Activated T-cell treated with anti-CD3 and anti-CD28 coated beads, Interleukin-2, amount 50 U/mL, for 24 hours (primary cell): Measurements from ENCODE around the gene TMEM132C.
A peak's percentile ranks its signal among the peaks of the same experiment; 100 is the strongest.

Experiments
- DNase-seq: peaks from one replicate; pipeline ENCODE4 v3.0.0-alpha.2; 2020
- H3K27ac Mint-ChIP-seq: 2 replicates; pipeline ENCODE4 v1.8.0; 2020; ENCODE audit warnings: mild to moderate bottlenecking, mixed read lengths
- H3K27me3 Mint-ChIP-seq: 2 replicates; pipeline ENCODE4 v1.8.0; 2020; ENCODE audit warnings: mixed read lengths
- H3K36me3 Mint-ChIP-seq: 2 replicates; pipeline ENCODE4 v1.8.0; 2020; ENCODE audit warnings: low read depth, mixed read lengths
- H3K4me1 Mint-ChIP-seq: 2 replicates; pipeline ENCODE4 v1.8.0; 2020; ENCODE audit warnings: low read depth, mixed read lengths
- H3K4me3 Mint-ChIP-seq: 2 replicates; pipeline ENCODE4 v1.8.0; 2020; ENCODE audit warnings: mild to moderate bottlenecking, moderate library complexity, mixed read lengths
- H3K9me3 Mint-ChIP-seq: 2 replicates; pipeline ENCODE4 v1.8.0; 2020; ENCODE audit warnings: mixed read lengths

The TMEM132C gene

GRCh38 chr12:128612150-128612850 lies 345.3 kb downstream of the TMEM132C start:
- Mint-ChIP-seq H3K27me3 (no peaks in the 10 kb centered on the region), H3K36me3 (no peaks in the 10 kb centered on the region), H3K4me3 (no peak overlapping the region), H3K4me1 (no peaks in the 10 kb centered on the region), H3K27ac (no peak overlapping the region), H3K9me3 (no peaks in the 10 kb centered on the region)
- DNase-seq: no peak

GRCh38 chr12:128613837-128614590 lies 347.0 kb downstream of the TMEM132C start:
- Mint-ChIP-seq H3K4me3 (no peak overlapping the region), H3K27ac (no peak overlapping the region), H3K36me3 (no peaks in the 10 kb centered on the region), H3K9me3 (no peaks in the 10 kb centered on the region), H3K4me1 (no peaks in the 10 kb centered on the region), H3K27me3 (peaks cover 3% of the 10 kb centered on the region)
- no peak for DNase-seq

GRCh38 chr12:128617304-128617833 lies 350.4 kb downstream of the TMEM132C start:
- Mint-ChIP-seq H3K27ac (no peak overlapping the region), H3K36me3 (no peaks in the 10 kb centered on the region), H3K9me3 (no peaks in the 10 kb centered on the region), H3K4me1 (no peaks in the 10 kb centered on the region), H3K27me3 (peaks cover 3% of the 10 kb centered on the region), H3K4me3 (no peak overlapping the region)
- no peak for DNase-seq

DNA sequence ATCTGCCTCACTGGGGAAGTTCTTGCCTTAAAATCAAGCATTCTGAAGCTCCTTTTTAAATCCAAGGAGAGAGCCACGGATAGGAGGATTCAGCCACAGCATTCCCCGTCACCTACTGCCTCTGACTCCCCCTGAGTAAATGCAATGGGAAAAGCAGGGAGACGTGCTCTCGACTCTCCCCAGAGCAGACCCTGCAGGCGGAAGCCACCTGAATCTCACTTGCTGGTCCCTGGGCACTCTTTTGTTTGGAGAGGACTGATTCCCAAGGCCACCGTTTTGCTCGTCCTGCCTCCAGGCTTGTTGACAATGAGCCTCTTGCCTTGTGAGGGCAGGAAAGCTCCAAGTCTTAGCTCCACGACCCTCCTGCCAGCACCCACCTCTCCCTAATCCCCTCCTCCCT lies 352.3 kb downstream of the TMEM132C start:
- no peak overlapping the region for H3K4me3 Mint-ChIP-seq
- H3K9me3 Mint-ChIP-seq: no peaks in the 10 kb centered on the region
- peaks cover 3% of the 10 kb centered on the region for H3K27me3 Mint-ChIP-seq
- no peaks in the 10 kb centered on the region for H3K36me3 Mint-ChIP-seq
- H3K4me1 Mint-ChIP-seq: no peaks in the 10 kb centered on the region
- DNase-seq: no peak
- H3K27ac Mint-ChIP-seq: no peak overlapping the region

GRCh38 chr12:128621304-128621703 lies 354.3 kb downstream of the TMEM132C start:
- Mint-ChIP-seq H3K4me3 (no peak overlapping the region), H3K27ac (no peak overlapping the region), H3K9me3 (no peaks in the 10 kb centered on the region), H3K27me3 (peaks cover 3% of the 10 kb centered on the region), H3K4me1 (no peaks in the 10 kb centered on the region), H3K36me3 (no peaks in the 10 kb centered on the region)
- no peak for DNase-seq

DNA sequence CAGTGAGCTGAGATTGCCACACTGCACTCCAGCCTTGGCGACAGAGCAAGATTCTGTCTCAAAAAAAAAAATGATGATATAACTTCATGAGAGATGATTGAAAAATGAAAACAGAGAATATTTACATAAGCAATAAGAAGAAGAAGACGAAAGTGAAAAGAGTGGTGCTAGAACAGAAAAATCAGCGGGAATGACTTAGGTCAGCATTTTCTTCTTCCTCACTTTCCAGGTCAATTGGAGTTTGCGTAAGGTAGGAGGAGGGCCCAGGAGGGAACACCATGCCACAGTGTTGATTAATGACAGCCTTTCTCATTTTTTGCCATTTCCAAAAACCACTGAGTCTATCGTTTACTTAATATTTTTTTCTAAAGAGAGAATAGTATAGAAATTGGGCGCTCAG lies 356.8 kb downstream of the TMEM132C start:
- Mint-ChIP-seq H3K9me3 (no peaks in the 10 kb centered on the region), H3K4me3 (no peak overlapping the region)

GRCh38 chr12:128626808-128627320 lies 359.9 kb downstream of the TMEM132C start:
- H3K4me3 Mint-ChIP-seq: no peak overlapping the region
- no peaks in the 10 kb centered on the region for H3K27me3 Mint-ChIP-seq
- H3K9me3 Mint-ChIP-seq: no peaks in the 10 kb centered on the region
- H3K4me1 Mint-ChIP-seq: no peaks in the 10 kb centered on the region
- no peaks in the 10 kb centered on the region for H3K36me3 Mint-ChIP-seq
- no peak overlapping the region for H3K27ac Mint-ChIP-seq
- DNase-seq: no peak

More for the DNA sequence above, 356.8 kb downstream of the TMEM132C start:
- no peak for DNase-seq
- Mint-ChIP-seq H3K4me1 (no peaks in the 10 kb centered on the region), H3K36me3 (no peaks in the 10 kb centered on the region), H3K27me3 (peaks cover under 1% of the 10 kb centered on the region), H3K27ac (no peak overlapping the region)

DNA sequence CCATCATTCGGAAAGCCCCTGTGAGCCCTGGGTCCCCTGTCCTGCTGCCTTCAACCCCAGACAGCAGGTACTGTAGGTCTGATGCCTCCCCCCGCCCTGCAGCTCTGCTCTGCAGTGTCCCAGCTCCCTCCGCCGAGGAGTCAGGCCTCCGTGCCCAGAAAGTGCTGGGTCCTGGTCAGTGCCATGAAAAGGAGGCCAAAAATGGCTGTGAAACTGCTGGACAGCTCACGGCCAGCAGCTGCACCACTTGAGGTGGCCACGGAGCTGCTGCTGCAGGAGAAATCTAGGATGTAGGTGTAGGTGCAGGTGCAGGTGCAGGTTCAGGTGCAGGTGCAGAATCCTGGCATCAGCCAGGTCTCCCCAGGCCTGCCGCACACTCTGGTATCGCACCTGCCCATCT lies 360.7 kb downstream of the TMEM132C start:
- H3K9me3 Mint-ChIP-seq: no peaks in the 10 kb centered on the region
- H3K4me1 Mint-ChIP-seq: no peaks in the 10 kb centered on the region
- no peaks in the 10 kb centered on the region for H3K36me3 Mint-ChIP-seq
- no peaks in the 10 kb centered on the region for H3K27me3 Mint-ChIP-seq
- no peak for DNase-seq
- H3K27ac Mint-ChIP-seq: no peak overlapping the region
- no peak overlapping the region for H3K4me3 Mint-ChIP-seq

GRCh38 chr12:128629979-128630378 lies 363.0 kb downstream of the TMEM132C start:
- no peak for DNase-seq
- no peaks in the 10 kb centered on the region for H3K27me3 Mint-ChIP-seq
- H3K9me3 Mint-ChIP-seq: no peaks in the 10 kb centered on the region
- H3K27ac Mint-ChIP-seq: no peak overlapping the region
- no peaks in the 10 kb centered on the region for H3K36me3 Mint-ChIP-seq
- H3K4me3 Mint-ChIP-seq: no peak overlapping the region
- no peaks in the 10 kb centered on the region for H3K4me1 Mint-ChIP-seq

DNA sequence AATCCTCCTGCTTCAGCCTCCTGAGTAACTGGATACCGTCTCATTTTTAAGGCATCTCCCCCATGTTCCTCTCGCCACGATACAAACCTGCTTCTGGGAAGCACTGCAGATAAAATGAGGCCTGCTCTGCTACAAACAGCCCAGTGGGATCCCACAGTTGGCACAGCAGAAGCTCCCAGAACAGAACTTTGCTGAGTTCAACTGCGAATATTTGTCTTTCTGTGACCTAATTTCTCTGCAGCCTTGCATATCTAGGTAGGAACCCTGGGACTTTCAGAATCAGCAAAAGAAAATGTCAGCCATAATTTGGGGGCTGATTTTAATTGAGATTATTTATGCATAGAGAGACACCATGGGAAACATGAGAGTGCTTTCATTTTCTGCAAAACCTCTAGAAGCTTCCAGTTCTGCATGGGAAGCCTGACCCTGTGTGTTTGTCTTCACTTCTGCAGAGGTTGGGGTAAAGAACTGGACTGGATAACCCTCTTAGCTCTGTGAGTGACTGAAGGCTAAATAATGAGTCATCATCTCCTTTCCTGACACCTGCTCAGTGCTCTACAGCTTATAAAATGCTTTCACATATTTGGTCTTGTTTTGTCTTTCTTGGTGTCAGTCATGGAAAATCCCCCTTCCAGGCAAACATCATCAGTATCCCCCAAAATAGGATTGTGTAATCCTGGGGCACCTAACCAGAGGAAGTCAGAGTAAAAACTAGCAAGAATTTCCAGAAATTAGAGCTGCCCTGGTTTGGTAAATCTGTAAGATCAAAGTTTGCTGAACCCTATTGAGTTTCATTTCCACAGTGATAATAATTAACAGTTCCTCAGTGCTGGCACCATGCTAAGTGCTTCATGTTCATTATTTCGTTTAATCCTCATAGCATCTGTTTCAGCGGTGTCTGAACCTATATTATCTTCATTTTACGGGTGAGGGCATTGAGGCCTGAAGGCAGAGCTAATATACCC lies 371.0 kb downstream of the TMEM132C start:
- Mint-ChIP-seq H3K27ac (no peak overlapping the region), H3K9me3 (no peaks in the 10 kb centered on the region), H3K27me3 (no peaks in the 10 kb centered on the region), H3K4me1 (no peaks in the 10 kb centered on the region), H3K36me3 (no peaks in the 10 kb centered on the region), H3K4me3 (no peak overlapping the region)
- DNase-seq: no peak

DNA sequence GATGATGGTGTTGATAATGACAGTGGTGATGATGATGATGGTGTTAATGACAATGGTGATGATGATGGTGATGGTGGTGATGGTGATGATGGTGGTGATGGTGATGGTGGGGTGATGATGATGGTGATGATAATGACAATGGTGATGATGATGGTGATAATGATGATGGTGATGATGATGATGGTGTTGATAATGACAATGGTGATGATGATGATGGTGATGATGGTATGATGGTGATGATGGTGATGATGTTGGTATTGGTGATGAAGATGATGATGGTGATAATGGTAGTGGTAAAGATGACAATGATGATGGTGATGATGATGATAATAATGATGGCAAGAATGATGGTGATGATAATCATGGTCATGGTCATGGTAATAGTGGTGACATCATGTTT lies 372.1 kb downstream of the TMEM132C start:
- Mint-ChIP-seq H3K27ac (no peak overlapping the region), H3K27me3 (no peaks in the 10 kb centered on the region), H3K36me3 (no peaks in the 10 kb centered on the region), H3K4me3 (no peak overlapping the region), H3K4me1 (no peaks in the 10 kb centered on the region), H3K9me3 (no peaks in the 10 kb centered on the region)
- DNase-seq: no peak

GRCh38 chr12:128643155-128643554 lies 376.2 kb downstream of the TMEM132C start:
- H3K27me3 Mint-ChIP-seq: no peaks in the 10 kb centered on the region
- no peak overlapping the region for H3K27ac Mint-ChIP-seq
- no peak overlapping the region for H3K4me3 Mint-ChIP-seq
- peaks cover 16% of the 10 kb centered on the region for H3K9me3 Mint-ChIP-seq
- H3K4me1 Mint-ChIP-seq: no peaks in the 10 kb centered on the region
- no peak for DNase-seq
- H3K36me3 Mint-ChIP-seq: no peaks in the 10 kb centered on the region

- peak; percentile 45 for DNase-seq
- no peaks in the 10 kb centered on the region for H3K4me1 Mint-ChIP-seq
Measured at GRCh38 chr12:128644664-128645296, 377.8 kb downstream of the TMEM132C start.

GRCh38 chr12:128649902-128650301 lies 382.9 kb downstream of the TMEM132C start:
- peaks cover 18% of the 10 kb centered on the region for H3K9me3 Mint-ChIP-seq
- H3K36me3 Mint-ChIP-seq: no peaks in the 10 kb centered on the region
- no peak overlapping the region for H3K4me3 Mint-ChIP-seq
- peaks cover 3% of the 10 kb centered on the region for H3K27me3 Mint-ChIP-seq
- no peak for DNase-seq
- H3K27ac Mint-ChIP-seq: no peak overlapping the region
- H3K4me1 Mint-ChIP-seq: no peaks in the 10 kb centered on the region

More at GRCh38 chr12:128644664-128645296, 377.8 kb downstream of the TMEM132C start:
- Mint-ChIP-seq H3K27me3 (no peaks in the 10 kb centered on the region), H3K36me3 (no peaks in the 10 kb centered on the region), H3K9me3 (peaks cover 18% of the 10 kb centered on the region), H3K27ac (no peak overlapping the region), H3K4me3 (no peak overlapping the region)
